ENCODE measurements around the gene XPR1.

GRCh38 chr1:180626711-180627110 is 5.1 kb upstream of the XPR1 start:
- TF ChIP-seq CTCF (IDR thresholded peaks at IDR 0.05): no peak
- no peak for TF ChIP-seq POLR2A (IDR thresholded peaks at IDR 0.05)
